ENCODE data around the gene GP1BA.
A peak's percentile ranks its signal among the peaks of the same experiment; 100 is the strongest.

Gene GP1BA

GRCh38 chr17:4934173-4934979 lies 2.3 kb downstream of the GP1BA start:
- no peak overlapping the region for H3K4me3 ChIP-seq (replicated peaks; ENCODE audit: low read depth, low read length)
- TF ChIP-seq CTCF (IDR thresholded peaks at IDR 0.05; ENCODE audit: low read length, missing control alignments) = peak; percentile 36
- peak; percentile 38 for DNase-seq (ENCODE audit: low read depth)

GRCh38 chr17:4935650-4936049 lies 3.6 kb downstream of the GP1BA start:
- no peak for TF ChIP-seq CTCF (IDR thresholded peaks at IDR 0.05; ENCODE audit: low read length, missing control alignments)

GRCh38 chr17:4936436-4936835 lies 4.4 kb downstream of the GP1BA start:
- no peak overlapping the region for H3K4me3 ChIP-seq (replicated peaks; ENCODE audit: low read depth, low read length)
- no peak for DNase-seq (ENCODE audit: low read depth)
- TF ChIP-seq CTCF (IDR thresholded peaks at IDR 0.05; ENCODE audit: low read length, missing control alignments) = no peak

More at GRCh38 chr17:4935650-4936049, 3.6 kb downstream of the GP1BA start:
- no peak for DNase-seq (ENCODE audit: low read depth)
- H3K4me3 ChIP-seq (replicated peaks; ENCODE audit: low read depth, low read length) = no peak overlapping the region

DNA sequence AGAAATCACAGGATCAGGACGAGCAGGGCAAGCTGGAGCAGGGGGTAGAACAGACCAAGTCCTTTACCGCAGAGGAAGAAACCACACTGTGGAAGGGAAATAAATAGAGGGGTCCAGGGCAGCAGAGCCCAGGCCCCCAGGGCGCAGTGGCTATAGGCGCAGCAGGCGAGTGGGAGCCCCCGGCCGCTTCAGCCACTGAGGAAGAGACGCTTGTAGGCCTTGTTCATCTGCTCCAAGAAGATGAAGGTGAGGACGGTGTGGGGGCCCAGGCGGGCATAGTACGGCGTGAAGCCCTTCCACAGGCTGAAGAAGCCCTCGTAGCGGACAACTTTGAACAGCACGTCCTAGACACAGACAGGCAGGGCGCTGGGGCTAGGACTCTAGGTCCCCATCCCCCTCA lies 5.5 kb downstream of the GP1BA start:
- no peak for TF ChIP-seq CTCF (IDR thresholded peaks at IDR 0.05; ENCODE audit: low read length, missing control alignments)
- DNase-seq (ENCODE audit: low read depth) = no peak
- no peak overlapping the region for H3K4me3 ChIP-seq (replicated peaks; ENCODE audit: low read depth, low read length)

DNA sequence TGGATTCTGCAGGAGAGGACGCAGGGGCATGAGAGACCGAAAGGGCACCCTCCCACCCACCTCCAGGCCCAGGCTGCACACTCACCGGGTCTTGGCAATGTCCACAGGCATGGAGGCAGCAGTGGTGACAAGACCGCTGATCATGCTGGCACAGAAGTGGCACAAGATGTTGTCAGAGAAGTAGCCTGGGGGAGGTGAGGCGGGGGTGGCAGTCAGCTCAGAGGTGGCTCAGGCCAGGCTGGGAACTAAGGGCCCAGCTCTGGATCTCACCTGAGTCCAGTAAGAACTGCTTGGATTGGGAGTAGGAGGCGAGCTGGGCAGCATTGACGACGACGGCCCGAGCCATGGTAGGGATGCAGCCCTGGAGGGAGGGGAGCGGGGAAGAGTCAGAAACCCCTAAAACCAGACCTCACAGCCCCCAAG lies 6.0 kb downstream of the GP1BA start:
- no peak for TF ChIP-seq CTCF (IDR thresholded peaks at IDR 0.05; ENCODE audit: low read length, missing control alignments)
- DNase-seq (ENCODE audit: low read depth) = no peak
- no peak overlapping the region for H3K4me3 ChIP-seq (replicated peaks; ENCODE audit: low read depth, low read length)

DNA sequence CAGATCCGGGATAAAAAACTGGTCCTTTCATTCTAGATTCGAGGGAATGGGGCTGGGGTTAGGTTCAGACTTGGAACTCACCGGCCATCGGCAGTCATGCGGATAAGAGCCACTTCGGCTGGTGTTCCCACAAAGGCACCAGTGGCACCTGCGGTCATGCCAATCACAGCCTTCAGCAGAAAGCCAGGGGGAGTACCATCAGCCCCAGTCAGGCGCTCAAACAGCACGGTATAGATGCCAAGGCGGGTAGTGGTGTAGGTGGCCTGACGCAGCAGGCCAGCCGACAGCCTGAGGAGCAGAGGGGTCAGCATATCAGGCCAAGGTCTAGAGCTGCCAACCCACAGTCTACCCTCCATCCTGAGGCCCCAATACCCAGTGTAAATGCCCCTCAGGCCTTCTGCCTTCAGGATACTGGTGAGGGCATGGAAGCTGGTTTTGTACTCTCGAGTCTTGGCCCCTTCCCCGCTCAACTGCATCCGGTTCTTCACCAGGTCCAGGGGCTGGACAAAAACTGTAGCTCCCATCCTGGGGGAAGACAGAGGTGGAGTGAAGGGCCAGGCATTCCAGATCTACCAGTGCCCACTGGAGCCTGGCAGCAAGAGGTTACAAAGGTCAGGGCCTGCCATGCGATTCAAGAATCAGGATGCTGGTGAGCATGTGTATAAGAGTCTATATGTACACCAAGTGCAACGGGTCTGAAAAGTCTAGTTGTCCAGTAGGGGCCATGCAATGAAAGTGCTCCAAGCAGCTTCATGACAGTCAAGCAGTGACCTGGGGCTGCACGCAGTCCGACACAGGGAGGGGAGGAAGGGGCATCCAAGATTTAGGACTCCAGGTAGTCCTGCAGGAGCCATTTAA lies 6.8 kb downstream of the GP1BA start:
- H3K4me3 ChIP-seq (replicated peaks; ENCODE audit: low read depth, low read length) = peak overlapping the region; percentile 88
- no peak for TF ChIP-seq CTCF (IDR thresholded peaks at IDR 0.05; ENCODE audit: low read length, missing control alignments)
- no peak for DNase-seq (ENCODE audit: low read depth)
